ENCODE results near the gene THRAP3. TPM values are rescaled to one million over a fixed set of nuclear protein-coding genes. Genes with fewer than 3 reads are reported as not detected.
"Not testable (repeated sequence)": the region's sequence is repeated elsewhere in the genome, so short reads cannot be mapped to it uniquely, and the experiment has no call there.

Gene THRAP3
- total RNA-seq, 1 donor from 2014 or later, result 81.0 TPM

DNA sequence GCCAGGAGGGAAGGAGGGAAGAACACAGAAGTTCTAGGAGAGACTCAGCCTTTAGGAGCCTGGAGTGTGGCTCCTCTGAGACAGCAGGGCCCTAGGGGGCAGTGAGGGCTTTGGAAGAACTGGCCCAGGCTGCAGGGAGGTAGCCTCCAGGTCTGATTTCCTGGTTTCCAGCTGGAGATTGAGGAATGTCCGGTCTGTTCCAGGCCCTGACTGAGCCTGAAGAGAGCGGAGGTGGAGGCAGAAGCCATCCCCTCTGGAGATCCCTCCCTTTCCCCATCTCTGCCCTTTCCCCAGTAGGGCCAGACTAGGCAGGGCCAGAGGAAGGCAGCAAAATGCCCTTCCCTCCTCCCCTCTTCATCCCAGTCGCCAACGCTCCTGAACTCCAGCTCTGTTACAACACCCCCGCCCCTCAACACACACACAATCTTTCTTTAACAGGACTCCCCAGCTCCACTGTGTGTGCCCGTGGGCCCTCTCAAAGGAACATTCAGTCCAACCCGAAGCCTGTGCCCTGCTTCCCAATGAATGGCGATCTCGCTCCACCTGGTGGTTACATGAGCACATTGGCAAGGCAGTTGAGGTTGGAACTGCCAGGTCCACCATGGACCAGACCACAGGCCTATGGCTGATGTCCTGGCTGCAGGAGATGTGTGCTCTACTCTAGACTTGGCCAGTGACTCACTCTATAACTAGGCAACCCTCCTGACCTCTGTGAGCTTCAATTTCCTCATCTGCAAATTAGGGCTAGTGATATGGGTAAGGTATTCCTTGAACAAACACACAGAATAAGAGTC lies 36.2 kb upstream of the THRAP3 start:
- TF ChIP-seq, protein P1, sequence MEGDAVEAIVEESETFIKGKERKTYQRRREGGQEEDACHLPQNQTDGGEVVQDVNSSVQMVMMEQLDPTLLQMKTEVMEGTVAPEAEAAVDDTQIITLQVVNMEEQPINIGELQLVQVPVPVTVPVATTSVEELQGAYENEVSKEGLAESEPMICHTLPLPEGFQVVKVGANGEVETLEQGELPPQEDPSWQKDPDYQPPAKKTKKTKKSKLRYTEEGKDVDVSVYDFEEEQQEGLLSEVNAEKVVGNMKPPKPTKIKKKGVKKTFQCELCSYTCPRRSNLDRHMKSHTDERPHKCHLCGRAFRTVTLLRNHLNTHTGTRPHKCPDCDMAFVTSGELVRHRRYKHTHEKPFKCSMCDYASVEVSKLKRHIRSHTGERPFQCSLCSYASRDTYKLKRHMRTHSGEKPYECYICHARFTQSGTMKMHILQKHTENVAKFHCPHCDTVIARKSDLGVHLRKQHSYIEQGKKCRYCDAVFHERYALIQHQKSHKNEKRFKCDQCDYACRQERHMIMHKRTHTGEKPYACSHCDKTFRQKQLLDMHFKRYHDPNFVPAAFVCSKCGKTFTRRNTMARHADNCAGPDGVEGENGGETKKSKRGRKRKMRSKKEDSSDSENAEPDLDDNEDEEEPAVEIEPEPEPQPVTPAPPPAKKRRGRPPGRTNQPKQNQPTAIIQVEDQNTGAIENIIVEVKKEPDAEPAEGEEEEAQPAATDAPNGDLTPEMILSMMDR (IDR thresholded peaks at IDR 0.05), result peak; percentile 91
- H3K27me3 ChIP-seq (ENCODE audit: low read depth), result no peaks in the 10 kb centered on the region

DNA sequence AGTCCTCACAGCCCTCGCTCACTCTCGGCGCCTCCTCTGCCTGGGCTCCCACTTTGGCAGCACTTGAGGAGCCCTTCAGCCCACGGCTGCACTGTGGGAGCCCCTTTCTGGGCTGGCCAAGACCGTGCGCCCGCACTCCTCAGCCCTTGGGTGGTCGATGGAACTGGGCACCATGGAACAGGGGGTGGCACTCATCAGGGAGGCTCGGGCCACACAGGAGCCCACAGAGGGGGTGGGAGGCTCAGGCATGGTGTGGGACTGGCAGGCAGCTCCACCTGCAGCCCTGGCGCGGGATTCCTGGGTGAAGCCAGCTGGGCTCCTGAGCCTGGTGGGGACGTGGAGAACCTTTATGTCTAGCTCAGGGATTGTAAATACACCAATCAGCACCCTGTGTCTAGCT lies 27.4 kb upstream of the THRAP3 start:
- H3K36me3 ChIP-seq; intact Hi-C loops (cut with DNase I); H3K4me3 ChIP-seq; H3K4me1 ChIP-seq; DNase-seq; H3K9me3 ChIP-seq; ATAC-seq; H3K27ac ChIP-seq; H3K27me3 ChIP-seq (ENCODE audit: low read depth): not testable (repeated sequence)

More for the DNA sequence above, 36.2 kb upstream of the THRAP3 start:
- intact Hi-C loops (cut with DNase I), result no loop called here
- no peaks in the 10 kb centered on the region for H3K36me3 ChIP-seq
- no peak overlapping the region for H3K4me3 ChIP-seq
- H3K9me3 ChIP-seq, result no peaks in the 10 kb centered on the region
- peak overlapping the region; percentile 81 for H3K27ac ChIP-seq
- DNase-seq (peak; percentile 88), ATAC-seq (peak; percentile 96)
- peaks cover 18% of the 10 kb centered on the region for H3K4me1 ChIP-seq

DNA sequence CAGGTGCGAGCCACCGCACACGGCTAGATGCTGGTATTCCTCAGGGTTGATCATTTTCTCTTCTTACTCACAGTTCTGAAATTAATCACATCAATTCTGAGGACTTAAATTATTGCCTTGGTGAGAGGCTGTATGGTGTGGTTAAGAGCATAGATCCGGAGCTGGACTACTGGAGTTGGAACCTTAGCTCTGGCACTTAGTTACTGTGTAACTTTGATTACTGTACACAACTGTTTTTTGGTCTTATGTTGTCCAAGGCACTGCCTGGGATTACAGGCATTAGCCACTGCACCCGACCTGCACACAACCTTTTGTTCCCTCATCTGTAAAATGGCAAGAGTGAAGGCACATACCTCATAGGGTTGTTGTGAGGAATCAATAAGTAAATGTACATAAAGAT lies 25.6 kb upstream of the THRAP3 start:
- Histone ChIP-seq H3K27me3 (ENCODE audit: low read depth) (no peaks in the 10 kb centered on the region), H3K9me3 (no peaks in the 10 kb centered on the region), H3K36me3 (no peaks in the 10 kb centered on the region), H3K4me1 (peaks cover 9% of the 10 kb centered on the region), H3K27ac (no peak overlapping the region), H3K4me3 (no peak overlapping the region)
- intact Hi-C loops (cut with DNase I), result no loop called here
- no peak for ATAC-seq
- TF ChIP-seq, protein P1 (IDR thresholded peaks at IDR 0.05), result no peak
- no peak for DNase-seq

DNA sequence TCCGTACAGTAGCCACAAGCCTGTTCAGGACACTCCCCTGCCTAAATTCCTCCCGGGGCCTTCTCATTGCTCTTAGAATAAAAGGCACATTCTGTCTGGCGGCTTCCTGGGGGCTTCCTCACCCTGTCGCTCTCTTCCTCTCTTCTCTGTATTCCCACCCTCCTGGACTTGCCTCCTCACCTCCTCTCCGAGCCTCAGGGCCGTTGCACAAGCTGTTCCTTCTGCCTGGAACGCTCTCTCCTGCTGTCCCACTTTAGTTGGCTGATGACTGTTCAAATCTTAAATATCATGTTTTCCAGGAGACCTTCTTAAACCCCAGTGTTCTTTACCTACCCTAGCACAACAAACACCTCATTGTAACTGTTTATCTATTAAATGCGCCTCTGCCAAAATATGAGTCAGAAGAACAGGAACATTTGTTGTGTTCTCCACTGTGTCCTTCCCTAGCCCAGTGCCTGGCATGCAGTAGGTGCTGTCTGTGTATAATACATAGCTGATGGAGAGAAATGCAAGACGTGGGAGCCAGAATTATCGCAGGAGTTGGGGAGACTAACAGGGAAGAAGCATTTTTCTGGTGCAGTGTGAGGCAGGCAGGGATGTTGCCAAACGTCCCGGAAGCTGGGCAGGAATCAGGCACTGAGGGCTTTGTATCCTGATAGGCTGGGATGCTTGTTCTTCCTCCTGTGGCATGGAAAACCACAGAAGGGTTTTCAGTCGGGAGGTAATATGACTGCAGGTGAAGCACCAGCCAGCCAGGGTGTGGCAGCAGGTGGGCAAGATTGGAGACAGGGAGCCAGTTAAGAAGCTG lies 24.1 kb upstream of the THRAP3 start:
- ATAC-seq, result peak in 1 of 2 donors; percentile 56

DNA sequence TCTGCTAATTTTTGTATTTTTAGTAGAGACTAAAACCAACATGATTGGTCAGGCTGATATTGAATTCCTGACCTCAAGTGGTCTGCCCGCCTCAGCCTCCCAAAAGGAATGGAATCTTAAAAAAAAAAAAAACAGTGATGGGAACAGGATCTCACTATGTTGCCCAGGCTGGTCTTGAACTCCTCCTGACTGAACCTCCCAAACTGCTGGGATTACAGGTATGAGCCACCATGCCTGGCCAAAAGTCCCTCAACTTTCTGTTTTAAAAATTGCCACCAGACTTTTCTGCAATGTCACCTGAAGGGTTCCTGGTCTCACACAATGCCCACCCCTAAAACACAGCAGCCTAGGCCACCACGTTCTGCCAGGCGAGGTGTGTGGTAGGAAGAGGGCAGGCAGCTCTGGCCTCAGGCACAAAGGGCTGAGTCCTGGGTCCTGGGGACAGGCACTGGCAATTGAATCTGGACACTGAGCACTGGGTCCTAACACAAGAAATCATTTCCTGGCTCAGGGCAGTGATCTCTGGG lies 21.2 kb upstream of the THRAP3 start:
- H3K27ac ChIP-seq, result peak overlapping the region; percentile 77
- no peak overlapping the region for H3K4me3 ChIP-seq
- H3K36me3 ChIP-seq, result no peaks in the 10 kb centered on the region
- H3K27me3 ChIP-seq (ENCODE audit: low read depth), result no peaks in the 10 kb centered on the region
- H3K4me1 ChIP-seq, result peaks cover 19% of the 10 kb centered on the region
- intact Hi-C loops (cut with DNase I), result no loop called here
- TF ChIP-seq, protein P1 (IDR thresholded peaks at IDR 0.05), result no peak
- ATAC-seq (no peak), DNase-seq (no peak)
- no peaks in the 10 kb centered on the region for H3K9me3 ChIP-seq

More for the DNA sequence above, 24.1 kb upstream of the THRAP3 start:
- H3K36me3 ChIP-seq, result no peaks in the 10 kb centered on the region
- TF ChIP-seq, protein P1 (IDR thresholded peaks at IDR 0.05), result no peak
- DNase-seq, result no peak
- H3K4me1 ChIP-seq, result peaks cover 19% of the 10 kb centered on the region
- no peaks in the 10 kb centered on the region for H3K9me3 ChIP-seq
- H3K27me3 ChIP-seq (ENCODE audit: low read depth), result no peaks in the 10 kb centered on the region
- intact Hi-C loops (cut with DNase I), result no loop called here
- H3K27ac ChIP-seq, result no peak overlapping the region
- H3K4me3 ChIP-seq, result no peak overlapping the region

Data from lower lobe of right lung (tissue), 2 donors.